ENCODE measurements around the gene COX5A.

COX5A gene

GRCh38 chr15:74872702-74873035 is 65.2 kb downstream of the COX5A start:
- DNase-seq (ENCODE audit: low read depth), result no peak

- peak; percentile 60 for DNase-seq (ENCODE audit: low read depth)
These were observed 67.2 kb downstream of the COX5A start for GRCh38 chr15:74870436-74871215.

All from EH (cell line).